NCI-H2081 treated with DMSO at 0.1 percent for 48 hours (cell line): ENCODE data around the gene GPR153.
"Not testable (repeated sequence)": the region's sequence is repeated elsewhere in the genome, so short reads cannot be mapped to it uniquely, and the experiment has no call there.

Experiments used
- DNase-seq: peaks from one replicate; lab custom pipeline; 2025; lab: John Stamatoyannopoulos, UW

GPR153 gene

GRCh38 chr1:6233376-6233775 lies 27.5 kb downstream of the GPR153 start:
- DNase-seq, result no peak

DNA sequence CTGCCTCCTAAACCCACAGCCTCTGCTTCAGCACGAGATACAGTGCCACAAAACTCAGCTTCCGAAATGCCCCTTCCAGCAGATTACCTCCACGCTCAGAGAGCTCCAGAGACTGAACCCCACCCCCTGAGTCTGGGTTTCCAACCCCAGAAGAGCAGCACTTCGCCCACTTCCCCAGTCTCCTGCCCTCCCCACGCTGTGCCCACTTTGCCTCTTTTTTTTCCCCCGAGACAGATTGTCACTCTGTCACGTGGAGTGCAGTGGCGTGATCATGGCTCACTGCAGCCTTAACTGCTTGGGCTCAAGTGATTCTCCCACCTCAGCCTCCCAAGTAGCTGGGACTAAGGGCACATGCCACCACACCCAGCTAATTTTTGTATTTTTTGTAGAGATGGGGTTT lies 35.2 kb downstream of the GPR153 start:
- no peak for DNase-seq

GRCh38 chr1:6224718-6225117 lies 36.2 kb downstream of the GPR153 start:
- DNase-seq, result no peak

- DNase-seq, result no peak
Measured at GRCh38 chr1:6223617-6224016, 37.3 kb downstream of the GPR153 start.

GRCh38 chr1:6222636-6223035 lies 38.3 kb downstream of the GPR153 start:
- DNase-seq, result no peak

DNA sequence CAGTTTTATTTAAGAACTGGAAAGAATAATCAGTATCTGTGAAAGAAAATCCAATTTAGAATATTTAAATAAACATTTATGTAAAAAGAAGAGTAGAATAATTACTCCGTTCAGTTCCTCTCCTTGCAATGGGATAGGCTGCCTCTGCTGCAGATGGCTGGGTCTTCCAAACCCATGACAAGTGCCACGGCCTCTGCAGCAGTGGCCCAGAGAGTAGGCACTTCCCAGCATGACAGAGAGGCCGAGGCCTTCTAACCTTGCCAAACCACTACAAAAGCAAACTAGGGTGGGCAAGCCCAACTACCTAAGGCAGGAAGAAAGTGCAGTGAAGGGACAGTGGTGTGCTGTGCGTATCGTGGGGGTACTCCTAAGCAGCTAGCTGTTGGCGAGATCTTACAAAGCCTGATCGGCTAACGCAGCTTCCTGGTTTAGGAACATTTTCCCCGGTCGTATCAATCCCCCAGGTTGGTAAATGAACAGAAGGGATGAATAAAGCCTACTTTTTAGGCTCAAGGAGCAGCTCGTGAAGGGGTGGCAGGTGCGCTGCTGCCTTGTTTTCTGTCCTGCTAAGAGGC lies 39.6 kb downstream of the GPR153 start:
- no peak for DNase-seq

DNA sequence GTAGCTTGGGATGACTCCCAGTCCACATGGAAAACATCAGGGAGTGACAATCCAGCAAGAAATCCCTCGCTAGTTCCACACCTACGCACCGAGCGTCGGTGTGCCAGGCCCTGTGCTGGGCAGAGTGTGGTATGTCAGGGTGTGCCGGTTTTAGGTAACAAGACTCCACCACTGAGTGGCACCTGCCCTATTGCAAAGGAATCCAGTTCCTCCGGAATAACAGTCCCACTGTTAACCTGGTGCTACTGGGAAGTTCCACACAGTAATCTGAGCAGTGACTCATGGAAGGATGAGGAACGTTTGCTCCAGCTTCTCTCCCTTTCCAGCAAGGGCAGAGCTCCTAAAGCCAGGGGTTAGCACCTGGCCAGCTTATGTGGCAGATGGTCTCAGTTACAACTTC lies 40.7 kb downstream of the GPR153 start:
- DNase-seq, result no peak

GRCh38 chr1:6219641-6220040 lies 41.3 kb downstream of the GPR153 start:
- DNase-seq, result not testable (repeated sequence)

GRCh38 chr1:6218375-6219164 lies 42.3 kb downstream of the GPR153 start:
- no peak for DNase-seq

DNA sequence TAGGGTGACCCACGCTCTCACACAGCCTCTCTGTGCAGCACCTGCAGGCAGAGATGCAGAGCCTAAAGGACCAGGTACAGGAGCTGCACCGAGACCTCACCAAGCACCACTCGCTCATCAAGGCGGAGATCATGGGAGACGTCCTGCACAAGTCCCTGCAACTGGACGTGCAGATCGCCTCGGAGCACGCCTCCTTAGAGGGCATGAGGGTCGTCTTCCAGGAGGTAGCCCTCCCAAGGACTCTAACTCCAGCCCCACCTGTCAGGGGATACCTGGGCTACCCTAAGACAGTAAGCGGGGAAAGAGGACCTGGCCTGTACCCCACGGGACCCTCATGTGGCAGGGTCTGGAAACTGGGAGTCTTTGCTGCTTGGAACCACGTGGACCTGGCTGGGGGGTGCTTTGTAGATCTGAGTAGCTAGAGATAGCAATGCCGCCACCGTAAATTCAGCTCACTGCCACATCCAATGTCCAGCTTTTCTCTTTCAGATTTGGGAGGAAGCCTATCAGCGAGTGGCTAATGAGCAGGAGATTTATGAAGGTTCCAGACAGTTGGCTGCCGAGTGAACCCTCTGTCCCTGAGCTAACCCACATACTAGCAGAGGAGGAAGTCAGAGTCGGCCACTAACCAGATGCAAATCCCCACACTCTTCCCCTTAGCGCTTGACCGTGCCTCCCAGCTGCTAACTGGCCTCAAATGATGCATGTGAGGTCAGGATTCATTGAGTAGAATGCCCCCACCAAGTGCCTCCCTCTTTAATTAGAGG lies 48.5 kb downstream of the GPR153 start:
- no peak for DNase-seq

DNA sequence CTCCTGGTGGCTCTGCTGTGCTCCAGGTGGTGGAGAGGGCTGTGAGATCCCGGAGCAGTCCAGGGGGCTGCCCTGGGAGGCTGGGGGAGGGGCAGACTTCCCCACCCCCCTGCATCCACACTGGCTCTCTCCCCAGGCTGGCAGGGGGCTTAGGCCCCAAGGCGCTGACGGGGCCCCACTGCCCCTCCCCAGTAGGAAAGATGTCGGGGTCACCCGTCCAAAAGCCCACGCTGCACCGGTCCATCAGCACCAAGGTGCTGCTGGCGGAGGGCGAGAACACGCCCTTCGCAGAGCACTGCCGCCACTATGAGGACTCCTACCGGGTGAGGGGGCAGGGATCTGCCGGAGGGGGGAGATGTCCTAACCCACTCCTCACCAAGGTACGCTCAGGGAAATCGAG lies 49.2 kb downstream of the GPR153 start:
- no peak for DNase-seq

DNA sequence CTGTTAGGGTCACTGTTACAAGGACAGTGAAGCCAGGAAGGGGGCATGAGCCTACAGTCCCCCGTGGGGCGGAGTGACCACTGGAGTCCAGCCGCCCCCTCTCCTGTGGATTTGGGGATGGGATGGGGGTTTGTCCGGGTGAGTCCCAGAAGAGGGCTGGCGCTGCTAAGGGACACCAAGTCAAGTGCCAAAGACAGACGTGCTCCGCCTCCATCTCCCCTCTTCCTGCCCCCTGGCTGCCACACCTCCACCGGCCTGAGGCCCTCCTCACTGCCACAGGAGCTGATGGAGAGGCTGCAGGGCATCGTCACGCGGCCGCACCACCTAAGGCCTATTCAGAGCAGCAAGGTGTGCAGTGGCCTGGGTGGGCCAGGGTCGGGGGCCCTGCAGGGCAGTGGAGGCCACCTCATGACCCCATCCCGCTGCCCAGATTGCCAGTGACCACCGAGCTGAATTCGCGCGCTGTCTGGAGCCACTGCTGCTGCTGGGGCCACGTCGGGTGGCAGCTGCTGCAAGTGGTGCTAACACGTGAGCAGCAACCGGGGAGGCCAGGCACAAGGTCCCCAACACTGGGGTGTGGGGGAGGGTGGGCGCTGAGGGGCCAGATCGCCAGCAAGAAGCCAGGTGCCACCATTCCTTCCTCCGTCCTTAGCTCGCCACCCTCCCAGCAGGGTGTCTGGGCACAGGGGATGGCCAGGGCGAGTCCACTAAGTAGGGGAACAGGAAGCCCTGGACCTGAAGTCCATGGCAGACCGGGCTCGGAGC lies 50.1 kb downstream of the GPR153 start:
- DNase-seq, result no peak

DNA sequence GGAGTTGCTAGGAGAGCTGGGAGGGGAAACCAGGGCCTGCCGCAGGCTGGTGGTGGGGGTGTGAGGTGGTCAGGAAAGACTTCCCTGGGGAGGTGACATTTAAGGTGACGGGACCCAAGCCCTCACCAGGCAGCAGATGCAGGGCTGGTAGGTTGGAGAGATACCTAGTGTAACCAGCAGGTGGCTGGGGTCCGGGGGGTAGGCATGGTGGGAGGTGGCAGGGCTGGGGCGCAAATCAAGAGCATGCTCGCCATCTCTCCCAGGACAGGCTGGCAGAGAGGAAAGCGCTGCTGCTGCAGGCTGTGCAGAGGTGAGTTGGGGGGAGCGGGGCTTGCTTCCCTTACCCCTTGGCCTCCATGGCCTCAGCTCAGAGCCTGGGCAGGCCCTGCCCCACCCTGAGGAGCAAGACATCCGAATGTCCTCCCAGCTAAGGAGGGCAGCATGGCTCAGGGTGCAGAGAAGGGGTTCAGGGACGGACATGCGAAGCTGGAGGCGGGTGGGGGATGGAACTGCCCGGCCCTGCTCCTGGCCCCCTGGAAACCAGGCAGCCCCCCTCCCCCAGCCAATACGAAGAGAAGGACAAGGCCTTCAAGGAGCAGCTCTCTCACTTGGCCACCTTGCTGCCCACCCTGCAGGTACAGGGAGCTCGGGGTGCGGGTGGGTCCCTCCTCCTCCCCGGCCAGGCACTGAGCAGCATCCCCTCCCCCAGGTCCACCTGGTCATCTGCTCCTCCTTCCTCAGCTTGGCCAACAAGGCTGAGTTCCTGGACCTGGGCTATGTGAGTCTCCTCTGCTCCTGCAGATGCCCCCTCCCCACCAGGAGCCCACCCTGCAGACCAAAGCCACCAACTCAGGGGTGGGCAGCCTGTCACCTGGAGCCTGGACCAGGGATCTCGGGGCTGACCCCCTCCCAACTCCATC lies 51.0 kb downstream of the GPR153 start:
- no peak for DNase-seq

GRCh38 chr1:6208723-6209660 lies 51.9 kb downstream of the GPR153 start:
- DNase-seq, result no peak

DNA sequence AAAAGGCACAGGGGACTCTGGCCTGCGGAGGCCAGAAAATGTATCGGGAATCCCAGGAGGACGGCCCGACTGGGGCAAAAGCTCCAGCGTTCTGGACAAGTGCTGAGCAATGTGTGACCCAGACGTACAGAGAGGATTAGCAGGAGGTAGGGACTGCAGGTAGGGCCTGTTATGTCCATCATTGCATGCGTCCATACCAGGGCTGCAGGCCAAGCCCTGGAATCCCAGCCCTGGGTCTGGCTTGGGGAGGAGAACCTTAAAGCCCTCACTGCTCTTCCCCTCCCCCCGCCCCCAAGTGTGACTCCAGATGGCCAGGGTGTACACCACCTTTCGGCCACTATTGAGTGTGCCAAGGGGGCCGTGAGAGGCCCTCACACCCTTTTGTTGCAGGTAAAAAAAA lies 53.0 kb downstream of the GPR153 start:
- DNase-seq, result no peak

- DNase-seq, result no peak
Measured at GRCh38 chr1:6207075-6207885, 53.6 kb downstream of the GPR153 start.

- DNase-seq, result no peak
Measured at GRCh38 chr1:6206520-6206855, 54.4 kb downstream of the GPR153 start.

- no peak for DNase-seq
Measured at GRCh38 chr1:6205849-6206519, 54.9 kb downstream of the GPR153 start, which contains the start of gene RNF207. TSS of gene RNF207 (plus strand) at chr1:6206119. CDS start at chr1:6206536, 417 bp downstream.

- no peak for DNase-seq
Measured at GRCh38 chr1:6202256-6202655, 58.6 kb downstream of the GPR153 start.
